GM13976 (cell line): ENCODE results near the gene CDADC1.

Experiments
- DNase-seq: peaks from one replicate; pipeline ENCODE4 v3.0.0; 2012; ENCODE audit warnings: low spot score
- in situ Hi-C: fragments of 300-500 bp; cut with MboI; formaldehyde crosslinking; loops from one replicate; pipeline ENCODE4 v1.12.0; 2022; ENCODE audit warnings: low sequenced_read_pairs, mixed read lengths, inconsistent platforms; ENCODE audit not compliant: unreplicated experiment
- TF ChIP-seq, protein P1 (sequence below): IDR thresholded peaks from 2 replicates; pipeline ENCODE4 v1.5.1; 2012; ENCODE audit warnings: borderline replicate concordance, mild to moderate bottlenecking; ENCODE audit not compliant: insufficient read depth; ENCODE audit errors: extremely low read depth, missing control alignments, control extremely low read depth

The CDADC1 gene

DNA sequence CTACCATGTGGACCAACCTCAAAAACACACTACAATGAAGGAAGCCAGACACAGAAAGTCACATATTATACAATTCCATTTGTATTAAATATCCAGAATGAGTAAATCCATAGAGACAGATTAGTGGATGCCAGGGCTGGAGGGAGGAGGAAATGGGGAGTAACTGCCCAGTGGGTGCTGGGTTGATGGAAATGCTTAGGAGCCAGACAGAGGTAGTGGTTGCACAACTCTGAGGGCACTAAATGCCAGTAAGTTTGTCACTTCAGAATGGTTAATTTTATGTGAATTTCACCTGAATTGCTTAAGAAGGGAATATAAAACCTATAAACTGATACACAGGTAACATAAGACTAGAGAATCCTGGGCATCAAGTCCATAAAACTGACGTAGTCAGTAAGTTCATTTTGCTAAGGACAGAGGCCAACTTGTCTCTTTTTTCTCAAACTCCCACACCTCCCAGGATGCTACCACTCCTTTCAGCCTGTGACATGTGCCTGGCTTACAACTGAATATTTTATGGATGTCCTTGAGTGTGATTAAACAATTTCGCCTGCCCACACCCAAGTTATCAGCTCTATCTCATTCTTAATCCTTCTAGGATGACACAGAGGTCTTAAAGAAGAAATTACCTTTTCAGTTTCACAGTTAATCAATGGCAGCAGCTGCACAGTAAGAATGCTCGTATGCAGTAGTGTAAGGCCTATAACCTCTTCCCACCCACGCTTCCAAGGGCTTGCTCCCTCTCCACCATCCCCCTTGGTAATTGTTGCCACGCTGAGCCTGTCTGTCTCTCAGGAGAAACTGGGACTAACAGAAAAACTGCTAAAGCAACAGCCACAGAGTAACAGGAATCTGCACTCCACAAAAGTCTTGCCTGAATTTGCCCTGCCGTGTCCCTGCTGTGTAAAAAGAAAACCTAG lies 33.5 kb upstream of the CDADC1 start:
- TF ChIP-seq, protein P1, sequence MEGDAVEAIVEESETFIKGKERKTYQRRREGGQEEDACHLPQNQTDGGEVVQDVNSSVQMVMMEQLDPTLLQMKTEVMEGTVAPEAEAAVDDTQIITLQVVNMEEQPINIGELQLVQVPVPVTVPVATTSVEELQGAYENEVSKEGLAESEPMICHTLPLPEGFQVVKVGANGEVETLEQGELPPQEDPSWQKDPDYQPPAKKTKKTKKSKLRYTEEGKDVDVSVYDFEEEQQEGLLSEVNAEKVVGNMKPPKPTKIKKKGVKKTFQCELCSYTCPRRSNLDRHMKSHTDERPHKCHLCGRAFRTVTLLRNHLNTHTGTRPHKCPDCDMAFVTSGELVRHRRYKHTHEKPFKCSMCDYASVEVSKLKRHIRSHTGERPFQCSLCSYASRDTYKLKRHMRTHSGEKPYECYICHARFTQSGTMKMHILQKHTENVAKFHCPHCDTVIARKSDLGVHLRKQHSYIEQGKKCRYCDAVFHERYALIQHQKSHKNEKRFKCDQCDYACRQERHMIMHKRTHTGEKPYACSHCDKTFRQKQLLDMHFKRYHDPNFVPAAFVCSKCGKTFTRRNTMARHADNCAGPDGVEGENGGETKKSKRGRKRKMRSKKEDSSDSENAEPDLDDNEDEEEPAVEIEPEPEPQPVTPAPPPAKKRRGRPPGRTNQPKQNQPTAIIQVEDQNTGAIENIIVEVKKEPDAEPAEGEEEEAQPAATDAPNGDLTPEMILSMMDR, result no peak
- in situ Hi-C loops, result no loop called here
- no peak for DNase-seq

DNA sequence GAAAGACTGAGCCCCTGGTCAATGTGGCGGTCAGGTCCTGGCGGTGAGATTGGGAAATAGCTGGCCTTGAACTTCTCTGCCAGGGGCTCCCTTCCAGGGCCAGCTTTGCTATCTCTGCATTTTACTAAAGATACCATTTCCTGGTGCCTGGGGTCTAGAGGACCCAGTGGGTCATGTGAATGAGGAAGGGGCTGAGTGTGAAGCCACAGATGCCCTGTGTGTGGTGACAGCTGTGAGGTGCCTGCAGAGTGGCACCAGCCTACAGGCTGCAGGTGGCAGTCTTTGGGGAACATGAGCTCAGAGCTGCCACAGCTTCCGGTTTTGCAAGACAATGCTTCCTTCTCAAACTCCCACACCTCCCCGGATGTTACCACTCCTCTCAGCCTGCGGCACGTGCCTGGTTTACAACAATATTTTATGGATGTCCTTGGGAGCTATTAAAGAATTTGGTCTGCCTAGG lies 32.8 kb upstream of the CDADC1 start:
- TF ChIP-seq, protein P1, result peak; percentile 0
- DNase-seq, result peak; percentile 38
- in situ Hi-C loops, result no loop called here

DNA sequence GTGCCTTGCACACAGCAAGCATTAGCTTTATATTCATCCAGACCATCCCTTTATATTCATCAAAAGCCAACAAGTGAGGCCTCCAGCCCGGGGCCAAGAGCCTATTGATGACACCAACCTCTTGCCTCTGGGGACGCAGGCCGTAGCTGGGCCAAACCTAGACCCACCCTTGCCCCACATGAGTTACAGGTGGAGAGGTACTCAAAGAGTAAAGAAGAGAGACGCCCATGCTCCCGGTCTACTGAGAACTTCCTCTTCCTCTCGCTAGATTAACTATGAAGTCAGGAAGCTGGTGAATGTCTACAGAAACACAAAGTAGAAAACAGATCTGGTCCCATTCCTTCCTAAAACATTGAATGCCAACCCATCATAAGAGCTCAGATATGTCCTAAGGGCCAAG lies 31.4 kb upstream of the CDADC1 start:
- in situ Hi-C loops, result no loop called here
- TF ChIP-seq, protein P1, result no peak
- no peak for DNase-seq

DNA sequence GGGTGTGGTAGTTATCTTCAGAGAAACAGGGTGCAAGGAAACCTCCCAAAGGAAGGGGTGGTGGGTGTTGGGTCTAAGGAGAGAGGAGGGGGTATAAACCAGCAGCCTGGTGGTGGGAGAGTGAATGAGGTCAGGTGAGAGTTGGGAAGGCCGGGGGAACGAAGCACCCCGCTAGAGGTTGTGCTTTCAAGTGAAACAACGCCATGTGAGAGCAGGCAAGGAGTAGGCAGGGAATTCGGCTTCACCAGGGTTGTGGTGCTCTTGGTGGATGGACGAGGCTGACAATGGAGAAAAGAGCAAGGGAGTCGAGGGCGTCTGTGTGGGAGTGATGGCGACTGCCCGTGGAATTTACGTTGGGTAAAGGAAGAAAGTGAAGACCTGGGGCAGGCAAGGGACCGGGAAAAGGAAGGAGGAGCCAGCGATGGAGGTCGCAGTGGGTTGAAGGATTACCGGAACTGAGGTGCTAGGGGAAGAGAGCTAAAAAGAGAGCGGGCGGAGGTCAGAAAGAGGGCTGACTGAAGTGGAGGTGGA lies 29.7 kb upstream of the CDADC1 start:
- in situ Hi-C loops, result no loop called here
- TF ChIP-seq, protein P1, result no peak
- DNase-seq, result no peak

DNA sequence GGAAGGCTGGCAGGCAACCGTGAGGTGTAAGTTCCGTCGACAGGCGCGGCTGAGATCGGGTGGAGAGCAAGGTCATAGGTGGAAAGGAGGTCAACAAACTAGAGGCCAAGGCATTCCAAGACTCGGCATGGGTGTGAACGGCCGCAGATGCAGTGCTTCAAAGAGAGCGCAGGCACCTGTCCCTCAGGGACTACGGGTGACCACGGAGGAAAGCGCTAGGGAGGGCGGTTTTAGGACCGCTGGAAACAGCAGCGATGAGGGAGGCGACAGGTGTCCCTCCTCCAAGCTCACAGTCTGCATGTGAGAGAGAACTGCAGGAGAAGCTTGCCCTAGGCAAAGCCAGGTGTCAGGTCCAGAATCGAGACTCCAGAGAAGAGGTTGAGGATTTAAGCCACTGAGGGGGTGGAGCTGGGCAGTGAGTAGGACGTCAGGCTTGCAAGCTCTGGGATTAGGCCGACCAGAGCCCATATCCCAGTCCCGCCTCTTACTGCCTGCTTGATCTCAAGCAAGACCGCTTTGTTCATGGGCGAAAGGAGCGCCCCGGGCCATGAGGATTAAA lies 29.2 kb upstream of the CDADC1 start:
- in situ Hi-C loops, result no loop called here
- TF ChIP-seq, protein P1, result no peak
- DNase-seq, result no peak

DNA sequence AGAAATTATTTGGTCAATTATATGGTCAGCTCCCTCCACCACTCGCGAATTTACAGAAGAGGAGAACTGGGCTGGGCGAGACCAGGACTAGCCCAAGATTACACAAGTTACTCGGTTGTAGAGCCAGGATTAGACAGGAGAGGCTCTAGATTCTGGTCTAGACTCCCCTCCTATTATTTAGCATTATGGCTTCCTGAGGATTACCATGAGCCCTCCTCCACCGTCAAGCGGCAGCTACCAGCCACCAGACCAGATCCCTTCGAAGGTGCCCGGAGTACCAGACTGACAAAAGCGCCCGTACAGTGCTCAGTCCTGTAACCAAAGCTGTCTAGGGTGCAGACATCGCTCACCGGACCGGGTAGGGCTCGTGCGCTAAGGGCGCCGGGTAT lies 28.1 kb upstream of the CDADC1 start:
- in situ Hi-C loops, result no loop called here
- DNase-seq, result peak; percentile 46
- TF ChIP-seq, protein P1, result no peak
